Calu3 (cell line): Measurements from ENCODE around the gene SMARCD3. TPM values are rescaled to one million over a fixed set of nuclear protein-coding genes. Genes with fewer than 3 reads are reported as not detected.

Experiments used
- BruUV-seq: library from RNA; stranded (reverse); fragments of 400-500 nt; replicated peaks from 2 replicates; lab custom pipeline; 2021; lab: Mats Ljungman, UMichigan
- CTCF ChIA-PET: fragments of 300-600 bp; sonication (Branson Sonifier 250); formaldehyde crosslinking; loops from one replicate; lab custom pipeline; 2022; ENCODE audit warnings: antibody characterized with exemption; lab: Charles Lee
- DNase-seq: peaks from one replicate; pipeline ENCODE4 v3.0.0; 2022
- H3K27ac Mint-ChIP-seq: one replicate; pipeline ENCODE4 v1.8.0; 2022; ENCODE audit warnings: mixed read lengths; ENCODE audit not compliant: unreplicated experiment
- H3K27me3 Mint-ChIP-seq: one replicate; pipeline ENCODE4 v1.8.0; 2022; ENCODE audit warnings: mixed read lengths; ENCODE audit not compliant: unreplicated experiment
- H3K36me3 Mint-ChIP-seq: one replicate; pipeline ENCODE4 v1.8.0; 2022; ENCODE audit warnings: mild to moderate bottlenecking, moderate library complexity, mixed read lengths; ENCODE audit not compliant: insufficient read depth, unreplicated experiment
- H3K4me1 Mint-ChIP-seq: one replicate; pipeline ENCODE4 v1.8.0; 2022; ENCODE audit warnings: mild to moderate bottlenecking, low read depth, mixed read lengths; ENCODE audit not compliant: unreplicated experiment
- H3K4me3 Mint-ChIP-seq: one replicate; pipeline ENCODE4 v1.8.0; 2022; ENCODE audit warnings: mild to moderate bottlenecking, low read depth, moderate library complexity, mixed read lengths; ENCODE audit not compliant: unreplicated experiment
- H3K9me3 Mint-ChIP-seq: one replicate; pipeline ENCODE4 v1.8.0; 2022; ENCODE audit warnings: low read depth, mixed read lengths; ENCODE audit not compliant: unreplicated experiment
- CTCF ChIP-seq: fragments of 200-600 bp; IDR thresholded peaks from one replicate; pipeline ENCODE4 v1.8.0; 2022; ENCODE audit warnings: antibody characterized with exemption; ENCODE audit not compliant: unreplicated experiment
- intact Hi-C: fragments of 100-400 bp; cut with micrococcal nuclease; formaldehyde crosslinking; loops from one replicate; pipeline ENCODE4 v1.10.0; 2022; ENCODE audit not compliant: unreplicated experiment
- total RNA-seq: library from RNA; stranded (reverse); gene quantifications from 2 replicates; pipeline ENCODE4 v1.2.3, GENCODE V29; 2022

SMARCD3 gene
- total RNA-seq, 1 experiment from 2014 or later, result 2.3 TPM

- H3K27ac Mint-ChIP-seq, result no peak overlapping the region
- H3K27me3 Mint-ChIP-seq, result peaks cover 79% of the 10 kb centered on the region
- no peaks in the 10 kb centered on the region for H3K9me3 Mint-ChIP-seq
- no peak for DNase-seq
- no peak overlapping the region for H3K4me3 Mint-ChIP-seq
- H3K36me3 Mint-ChIP-seq, result no peaks in the 10 kb centered on the region
- intact Hi-C loops, result no loop called here
- no peaks in the 10 kb centered on the region for H3K4me1 Mint-ChIP-seq
- CTCF ChIA-PET, result no interaction called here
- TF ChIP-seq CTCF, result no peak
- BruUV-seq, result no TSS peak
Measured at GRCh38 chr7:151272877-151273276, 24.4 kb upstream of the SMARCD3 start.

GRCh38 chr7:151272405-151272804, 23.9 kb upstream of the SMARCD3 start:
- peaks cover 82% of the 10 kb centered on the region for H3K27me3 Mint-ChIP-seq
- H3K4me3 Mint-ChIP-seq, result no peak overlapping the region
- H3K4me1 Mint-ChIP-seq, result no peaks in the 10 kb centered on the region
- no peak for DNase-seq
- CTCF ChIA-PET, result no interaction called here
- no peaks in the 10 kb centered on the region for H3K36me3 Mint-ChIP-seq
- H3K9me3 Mint-ChIP-seq, result no peaks in the 10 kb centered on the region
- no peak for TF ChIP-seq CTCF
- BruUV-seq, result no TSS peak
- intact Hi-C loops, result no loop called here
- no peak overlapping the region for H3K27ac Mint-ChIP-seq

GRCh38 chr7:151271699-151272355, 23.3 kb upstream of the SMARCD3 start:
- H3K4me3 Mint-ChIP-seq, result no peak overlapping the region
- H3K36me3 Mint-ChIP-seq, result no peaks in the 10 kb centered on the region
- H3K27ac Mint-ChIP-seq, result no peak overlapping the region
- DNase-seq, result peak; percentile 30
- TF ChIP-seq CTCF, result no peak
- BruUV-seq, result no TSS peak
- no peaks in the 10 kb centered on the region for H3K4me1 Mint-ChIP-seq
- peaks cover 82% of the 10 kb centered on the region for H3K27me3 Mint-ChIP-seq
- no peaks in the 10 kb centered on the region for H3K9me3 Mint-ChIP-seq
- CTCF ChIA-PET, result interaction anchor here (0.6 kb wide), 1 partner anchor 10 kb away, joined by 4 read pairs; no protein-coding TSS in a partner anchor
- intact Hi-C loops, result no loop called here

- Mint-ChIP-seq H3K4me1 (no peaks in the 10 kb centered on the region), H3K27me3 (peaks cover 82% of the 10 kb centered on the region), H3K9me3 (no peaks in the 10 kb centered on the region), H3K27ac (no peak overlapping the region), H3K36me3 (no peaks in the 10 kb centered on the region), H3K4me3 (no peak overlapping the region)
- no TSS peak for BruUV-seq
- no peak for TF ChIP-seq CTCF
- DNase-seq, result no peak
- CTCF ChIA-PET, result no interaction called here
- intact Hi-C loops, result no loop called here
Measured at GRCh38 chr7:151269511-151269910, 21.0 kb upstream of the SMARCD3 start.
